Measurements from ENCODE around the gene KIAA1755. TPM values are rescaled to one million over a fixed set of nuclear protein-coding genes. Genes with fewer than 3 reads are reported as not detected.

Gene KIAA1755
- polyA plus RNA-seq, 1 donor from 2014 or later = not detected

DNA sequence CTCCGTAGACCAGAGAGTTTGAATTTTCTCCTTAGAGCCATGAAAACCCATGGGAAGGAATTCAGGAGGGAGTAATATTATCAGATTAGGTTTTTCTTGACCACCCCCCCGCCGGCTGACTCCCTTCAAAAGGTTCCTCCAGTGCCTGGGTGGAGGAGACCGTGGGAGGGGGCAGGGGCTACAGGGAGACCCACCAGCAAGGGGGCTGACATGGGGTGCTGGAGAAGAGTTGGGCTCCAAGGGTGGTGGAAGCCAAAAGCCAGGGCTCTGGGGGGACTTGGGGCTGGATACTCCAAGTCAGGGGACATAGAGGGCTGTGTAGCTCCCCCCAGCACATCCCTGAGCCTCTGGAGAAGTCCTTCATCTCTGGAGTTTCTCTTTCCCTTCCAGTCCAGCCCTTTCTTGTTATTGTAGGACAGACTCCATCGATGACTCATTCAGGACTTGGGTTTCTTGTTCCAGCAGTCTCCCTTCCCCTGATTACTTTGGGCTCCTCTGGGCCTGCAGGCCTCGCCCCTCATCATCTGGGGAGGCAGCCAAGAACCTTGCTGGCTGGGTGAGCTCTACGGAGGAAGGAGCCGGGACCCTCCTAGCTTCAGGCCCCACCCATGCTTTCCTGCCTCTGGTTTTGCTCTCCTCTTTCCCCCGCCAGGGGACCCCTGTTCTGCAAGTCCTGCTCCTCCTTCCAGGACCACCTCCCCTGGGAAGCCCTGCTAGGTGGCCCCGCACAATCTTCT lies 10.5 kb upstream of the KIAA1755 start:
- H3F3A ChIP-seq (ENCODE audit: insufficient read depth, low read length, poor library complexity, severe bottlenecking) = no peaks in the 10 kb centered on the region
- H3K4me3 ChIP-seq (ENCODE audit: low read length) = no peak overlapping the region
- H3K27ac ChIP-seq (ENCODE audit: low read length) = no peak overlapping the region
- H3K36me3 ChIP-seq (ENCODE audit: insufficient read depth, low read length) = no peaks in the 10 kb centered on the region
- H3K4me2 ChIP-seq (ENCODE audit: low read length) = no peak overlapping the region
- H3K9me2 ChIP-seq (ENCODE audit: insufficient read depth, low read length) = no peaks in the 10 kb centered on the region
- H3K79me2 ChIP-seq (replicated peaks; ENCODE audit: insufficient read depth, low read length) = no peaks in the 10 kb centered on the region
- no peaks in the 10 kb centered on the region for H3K9me3 ChIP-seq (ENCODE audit: low read length)
- H4K20me1 ChIP-seq (ENCODE audit: insufficient read depth) = no peaks in the 10 kb centered on the region
- H3K27me3 ChIP-seq (ENCODE audit: insufficient read depth, low read depth, low read length) = no peaks in the 10 kb centered on the region
- no peak overlapping the region for H2AFZ ChIP-seq (ENCODE audit: low read depth, low read length)
- TF ChIP-seq, protein P1, sequence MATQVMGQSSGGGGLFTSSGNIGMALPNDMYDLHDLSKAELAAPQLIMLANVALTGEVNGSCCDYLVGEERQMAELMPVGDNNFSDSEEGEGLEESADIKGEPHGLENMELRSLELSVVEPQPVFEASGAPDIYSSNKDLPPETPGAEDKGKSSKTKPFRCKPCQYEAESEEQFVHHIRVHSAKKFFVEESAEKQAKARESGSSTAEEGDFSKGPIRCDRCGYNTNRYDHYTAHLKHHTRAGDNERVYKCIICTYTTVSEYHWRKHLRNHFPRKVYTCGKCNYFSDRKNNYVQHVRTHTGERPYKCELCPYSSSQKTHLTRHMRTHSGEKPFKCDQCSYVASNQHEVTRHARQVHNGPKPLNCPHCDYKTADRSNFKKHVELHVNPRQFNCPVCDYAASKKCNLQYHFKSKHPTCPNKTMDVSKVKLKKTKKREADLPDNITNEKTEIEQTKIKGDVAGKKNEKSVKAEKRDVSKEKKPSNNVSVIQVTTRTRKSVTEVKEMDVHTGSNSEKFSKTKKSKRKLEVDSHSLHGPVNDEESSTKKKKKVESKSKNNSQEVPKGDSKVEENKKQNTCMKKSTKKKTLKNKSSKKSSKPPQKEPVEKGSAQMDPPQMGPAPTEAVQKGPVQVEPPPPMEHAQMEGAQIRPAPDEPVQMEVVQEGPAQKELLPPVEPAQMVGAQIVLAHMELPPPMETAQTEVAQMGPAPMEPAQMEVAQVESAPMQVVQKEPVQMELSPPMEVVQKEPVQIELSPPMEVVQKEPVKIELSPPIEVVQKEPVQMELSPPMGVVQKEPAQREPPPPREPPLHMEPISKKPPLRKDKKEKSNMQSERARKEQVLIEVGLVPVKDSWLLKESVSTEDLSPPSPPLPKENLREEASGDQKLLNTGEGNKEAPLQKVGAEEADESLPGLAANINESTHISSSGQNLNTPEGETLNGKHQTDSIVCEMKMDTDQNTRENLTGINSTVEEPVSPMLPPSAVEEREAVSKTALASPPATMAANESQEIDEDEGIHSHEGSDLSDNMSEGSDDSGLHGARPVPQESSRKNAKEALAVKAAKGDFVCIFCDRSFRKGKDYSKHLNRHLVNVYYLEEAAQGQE (IDR thresholded peaks at IDR 0.05; ENCODE audit: borderline replicate concordance) = no peak
- TF ChIP-seq POLR2AphosphoS5 (IDR thresholded peaks at IDR 0.05) = no peak
- TF ChIP-seq MXI1 (conservative IDR thresholded peaks at IDR 0.05; ENCODE audit: poor library complexity, severe bottlenecking) = no peak
- TF ChIP-seq TAF1 (IDR thresholded peaks at IDR 0.05; ENCODE audit: low read depth) = no peak
- TF ChIP-seq, protein P2, sequence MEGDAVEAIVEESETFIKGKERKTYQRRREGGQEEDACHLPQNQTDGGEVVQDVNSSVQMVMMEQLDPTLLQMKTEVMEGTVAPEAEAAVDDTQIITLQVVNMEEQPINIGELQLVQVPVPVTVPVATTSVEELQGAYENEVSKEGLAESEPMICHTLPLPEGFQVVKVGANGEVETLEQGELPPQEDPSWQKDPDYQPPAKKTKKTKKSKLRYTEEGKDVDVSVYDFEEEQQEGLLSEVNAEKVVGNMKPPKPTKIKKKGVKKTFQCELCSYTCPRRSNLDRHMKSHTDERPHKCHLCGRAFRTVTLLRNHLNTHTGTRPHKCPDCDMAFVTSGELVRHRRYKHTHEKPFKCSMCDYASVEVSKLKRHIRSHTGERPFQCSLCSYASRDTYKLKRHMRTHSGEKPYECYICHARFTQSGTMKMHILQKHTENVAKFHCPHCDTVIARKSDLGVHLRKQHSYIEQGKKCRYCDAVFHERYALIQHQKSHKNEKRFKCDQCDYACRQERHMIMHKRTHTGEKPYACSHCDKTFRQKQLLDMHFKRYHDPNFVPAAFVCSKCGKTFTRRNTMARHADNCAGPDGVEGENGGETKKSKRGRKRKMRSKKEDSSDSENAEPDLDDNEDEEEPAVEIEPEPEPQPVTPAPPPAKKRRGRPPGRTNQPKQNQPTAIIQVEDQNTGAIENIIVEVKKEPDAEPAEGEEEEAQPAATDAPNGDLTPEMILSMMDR (IDR thresholded peaks at IDR 0.05; ENCODE audit: poor library complexity, severe bottlenecking) = no peak
- TF ChIP-seq SMC3 (conservative IDR thresholded peaks at IDR 0.05; ENCODE audit: poor library complexity) = no peak
- TF ChIP-seq EP300 (conservative IDR thresholded peaks at IDR 0.05; ENCODE audit: poor library complexity, severe bottlenecking) = no peak
- no peak for TF ChIP-seq RAD21 (conservative IDR thresholded peaks at IDR 0.05)
- TF ChIP-seq EZH2 (IDR thresholded peaks at IDR 0.05; ENCODE audit: borderline replicate concordance, insufficient read depth, low read length, poor library complexity, severe bottlenecking) = no peak
- H3K9ac ChIP-seq (ENCODE audit: low read length) = no peak overlapping the region

DNA sequence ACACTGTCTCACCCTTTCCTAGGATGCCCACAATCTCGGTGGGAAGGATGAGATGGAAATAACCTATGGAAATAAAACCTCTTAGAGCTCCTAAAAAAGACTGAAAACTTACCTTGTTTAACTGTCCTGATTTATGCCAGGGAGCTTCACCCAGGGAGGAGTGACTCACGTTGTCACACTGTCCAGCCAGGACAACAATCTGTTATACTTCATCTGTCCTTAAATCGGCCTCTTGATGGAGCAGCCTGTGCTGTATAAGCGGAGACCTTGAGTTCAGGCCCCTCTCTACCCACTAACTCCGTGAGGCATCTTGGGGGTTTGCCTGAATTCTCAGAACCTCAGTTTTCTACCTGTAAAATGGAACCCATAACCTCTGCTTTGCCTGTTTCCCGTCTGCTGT lies 9.2 kb upstream of the KIAA1755 start:
- Histone ChIP-seq H3K27me3 (ENCODE audit: insufficient read depth, low read depth, low read length) (no peaks in the 10 kb centered on the region), H4K20me1 (ENCODE audit: insufficient read depth) (no peaks in the 10 kb centered on the region), H3K36me3 (ENCODE audit: insufficient read depth, low read length) (no peaks in the 10 kb centered on the region), H3F3A (ENCODE audit: insufficient read depth, low read length, poor library complexity, severe bottlenecking) (no peaks in the 10 kb centered on the region), H3K4me2 (ENCODE audit: low read length) (no peak overlapping the region), H2AFZ (ENCODE audit: low read depth, low read length) (no peak overlapping the region), H3K9ac (ENCODE audit: low read length) (no peak overlapping the region), H3K79me2 (replicated peaks; ENCODE audit: insufficient read depth, low read length) (no peaks in the 10 kb centered on the region), H3K9me2 (ENCODE audit: insufficient read depth, low read length) (no peaks in the 10 kb centered on the region), H3K9me3 (ENCODE audit: low read length) (no peaks in the 10 kb centered on the region), H3K4me3 (ENCODE audit: low read length) (no peak overlapping the region), H3K27ac (ENCODE audit: low read length) (no peak overlapping the region)
- TF ChIP-seq, protein P1 (IDR thresholded peaks at IDR 0.05; ENCODE audit: borderline replicate concordance) = no peak
- TF ChIP-seq EZH2 (IDR thresholded peaks at IDR 0.05; ENCODE audit: borderline replicate concordance, insufficient read depth, low read length, poor library complexity, severe bottlenecking) = no peak
- no peak for TF ChIP-seq RAD21 (conservative IDR thresholded peaks at IDR 0.05)
- no peak for TF ChIP-seq TAF1 (IDR thresholded peaks at IDR 0.05; ENCODE audit: low read depth)

Data from neural cell (in vitro differentiated cells).